ENCODE measurements around the gene NHEJ1. TPM values are rescaled to one million over a fixed set of nuclear protein-coding genes. Genes with fewer than 3 reads are reported as not detected.

The NHEJ1 gene
- polyA plus RNA-seq, 3 donors: 12.6 to 20.9 (median 20.3) TPM

DNA sequence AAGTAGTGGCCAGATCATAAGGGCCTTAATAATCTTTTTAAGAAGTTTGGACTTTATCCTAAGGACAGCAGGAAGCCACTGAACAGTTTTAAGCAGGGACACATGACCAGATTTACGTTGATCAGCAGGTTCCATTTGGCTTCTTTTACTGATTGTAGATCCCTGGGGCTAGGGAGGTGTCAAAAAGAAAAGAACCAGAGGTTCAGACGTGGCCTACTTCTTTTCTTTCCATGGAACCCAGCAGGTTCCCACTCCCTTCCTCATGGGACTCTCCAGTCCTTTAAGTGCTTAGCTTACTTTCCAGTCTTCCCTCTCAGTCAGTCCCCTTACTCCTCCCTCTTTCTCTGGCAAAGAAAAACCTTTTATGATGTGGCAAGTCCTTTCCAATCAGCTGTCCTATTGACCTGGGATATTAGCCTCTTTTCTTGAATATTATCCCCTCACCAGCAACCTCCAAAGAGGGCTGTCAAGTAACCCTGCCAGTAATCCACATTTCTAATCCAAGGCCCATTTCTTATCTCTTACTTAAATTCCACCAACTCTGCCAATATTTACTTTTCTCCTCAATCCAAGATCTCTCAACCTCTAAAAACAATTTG lies 33.5 kb downstream of the NHEJ1 start:
- Mint-ChIP-seq H3K9me3 (peaks cover 0 to 2% (median 0%) of the 10 kb centered on the region in 7 donors), H3K4me3 (no peak overlapping the region), H3K36me3 (peaks cover 15 to 26% of the 10 kb centered on the region in 2 donors), H3K27ac (no peak overlapping the region), H3K27me3 (ENCODE audit: low read depth in 3 of 3) (peaks cover 0 to 2% (median 1%) of the 10 kb centered on the region in 3 donors), H3K4me1 (peaks cover 9% of the 10 kb centered on the region)
- H3K4me3 ChIP-seq (replicated peaks in 1 of 3; ENCODE audit: low read depth in 2 of 3, low read length in 3 of 3): no peak overlapping the region
- intact Hi-C loops (cut with micrococcal nuclease): no loop called here
- DNase-seq: no peak
- no peaks in the 10 kb centered on the region for H3K79me2 ChIP-seq (ENCODE audit: insufficient read depth, low read length)
- H2AFZ ChIP-seq (ENCODE audit: insufficient read depth, low read depth, low read length, poor library complexity, severe bottlenecking): no peak overlapping the region
- no peaks in the 10 kb centered on the region for H3K4me1 ChIP-seq (ENCODE audit: control insufficient read depth in 1 of 2, insufficient read depth in 2 of 2, low read length in 2 of 2)
- H4K20me1 ChIP-seq (ENCODE audit: insufficient read depth, low read length): peaks cover 38% of the 10 kb centered on the region
- no peaks in the 10 kb centered on the region for H3K36me3 ChIP-seq (replicated peaks in 1 of 2; ENCODE audit: control insufficient read depth in 1 of 2, insufficient read depth in 2 of 2, low read length in 2 of 2)
- WGBS (ENCODE audit: insufficient coverage): 71% methylated on average over 1 of the region's 2 CpGs
- no peak overlapping the region for H3K9ac ChIP-seq (ENCODE audit: insufficient read depth, low read length, poor library complexity, severe bottlenecking)
- no peaks in the 10 kb centered on the region for H3K9me3 ChIP-seq (replicated peaks in 1 of 2; ENCODE audit: control insufficient read depth in 1 of 2, insufficient read depth in 1 of 2, low read length in 2 of 2)
- H3K27me3 ChIP-seq (ENCODE audit: control insufficient read depth in 2 of 2, insufficient read depth in 2 of 2, low read length in 2 of 2): no peaks in the 10 kb centered on the region
- no peak overlapping the region for H3K27ac ChIP-seq (ENCODE audit: low read depth in 1 of 2, low read length in 2 of 2)
- TF ChIP-seq, protein P1, sequence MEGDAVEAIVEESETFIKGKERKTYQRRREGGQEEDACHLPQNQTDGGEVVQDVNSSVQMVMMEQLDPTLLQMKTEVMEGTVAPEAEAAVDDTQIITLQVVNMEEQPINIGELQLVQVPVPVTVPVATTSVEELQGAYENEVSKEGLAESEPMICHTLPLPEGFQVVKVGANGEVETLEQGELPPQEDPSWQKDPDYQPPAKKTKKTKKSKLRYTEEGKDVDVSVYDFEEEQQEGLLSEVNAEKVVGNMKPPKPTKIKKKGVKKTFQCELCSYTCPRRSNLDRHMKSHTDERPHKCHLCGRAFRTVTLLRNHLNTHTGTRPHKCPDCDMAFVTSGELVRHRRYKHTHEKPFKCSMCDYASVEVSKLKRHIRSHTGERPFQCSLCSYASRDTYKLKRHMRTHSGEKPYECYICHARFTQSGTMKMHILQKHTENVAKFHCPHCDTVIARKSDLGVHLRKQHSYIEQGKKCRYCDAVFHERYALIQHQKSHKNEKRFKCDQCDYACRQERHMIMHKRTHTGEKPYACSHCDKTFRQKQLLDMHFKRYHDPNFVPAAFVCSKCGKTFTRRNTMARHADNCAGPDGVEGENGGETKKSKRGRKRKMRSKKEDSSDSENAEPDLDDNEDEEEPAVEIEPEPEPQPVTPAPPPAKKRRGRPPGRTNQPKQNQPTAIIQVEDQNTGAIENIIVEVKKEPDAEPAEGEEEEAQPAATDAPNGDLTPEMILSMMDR (IDR thresholded peaks at IDR 0.05): no peak
- H3K4me2 ChIP-seq (replicated peaks; ENCODE audit: extremely low read depth, low read length, poor library complexity, severe bottlenecking): no peak overlapping the region

DNA sequence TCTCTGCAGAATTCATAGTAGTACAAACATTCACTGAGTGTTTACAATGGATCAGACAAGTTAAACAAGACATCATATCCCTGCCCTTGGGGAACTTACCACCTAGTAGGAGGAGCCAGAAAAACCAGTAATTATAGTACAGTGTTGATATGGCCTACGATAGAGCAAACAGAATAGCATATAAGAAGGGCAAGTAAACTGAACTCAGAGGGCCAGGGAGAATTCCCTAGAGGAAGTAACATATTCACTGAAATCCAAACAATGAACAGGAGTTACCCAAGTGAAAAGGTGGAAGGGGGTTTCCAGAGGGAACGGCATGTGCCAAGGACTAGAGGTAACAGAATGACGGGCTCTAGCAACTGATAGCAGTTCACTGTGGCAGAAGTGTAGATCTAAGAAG lies 34.1 kb downstream of the NHEJ1 start:
- Mint-ChIP-seq H3K27me3 (ENCODE audit: low read depth in 3 of 3) (peaks cover 0 to 2% (median 1%) of the 10 kb centered on the region in 3 donors), H3K4me1 (peaks cover 9% of the 10 kb centered on the region), H3K27ac (peak overlapping the region in 1 of 7 donors; percentile 5), H3K36me3 (peaks cover 15 to 26% of the 10 kb centered on the region in 2 donors), H3K4me3 (no peak overlapping the region), H3K9me3 (peaks cover 0 to 2% (median 0%) of the 10 kb centered on the region in 7 donors)
- 96% methylated on average over 2 of the region's 3 CpGs for WGBS (ENCODE audit: insufficient coverage)
- H3K9ac ChIP-seq (ENCODE audit: insufficient read depth, low read length, poor library complexity, severe bottlenecking): no peak overlapping the region
- H3K27me3 ChIP-seq (ENCODE audit: control insufficient read depth in 2 of 2, insufficient read depth in 2 of 2, low read length in 2 of 2): no peaks in the 10 kb centered on the region
- DNase-seq: no peak
- TF ChIP-seq, protein P1 (IDR thresholded peaks at IDR 0.05): no peak
- no peaks in the 10 kb centered on the region for H3K4me1 ChIP-seq (ENCODE audit: control insufficient read depth in 1 of 2, insufficient read depth in 2 of 2, low read length in 2 of 2)
- H3K4me3 ChIP-seq (replicated peaks in 1 of 3; ENCODE audit: low read depth in 2 of 3, low read length in 3 of 3): no peak overlapping the region
- peaks cover 38% of the 10 kb centered on the region for H4K20me1 ChIP-seq (ENCODE audit: insufficient read depth, low read length)
- H3K27ac ChIP-seq (ENCODE audit: low read depth in 1 of 2, low read length in 2 of 2): no peak overlapping the region
- H2AFZ ChIP-seq (ENCODE audit: insufficient read depth, low read depth, low read length, poor library complexity, severe bottlenecking): no peak overlapping the region
- intact Hi-C loops (cut with micrococcal nuclease): no loop called here
- H3K79me2 ChIP-seq (ENCODE audit: insufficient read depth, low read length): no peaks in the 10 kb centered on the region
- H3K9me3 ChIP-seq (replicated peaks in 1 of 2; ENCODE audit: control insufficient read depth in 1 of 2, insufficient read depth in 1 of 2, low read length in 2 of 2): no peaks in the 10 kb centered on the region
- H3K4me2 ChIP-seq (replicated peaks; ENCODE audit: extremely low read depth, low read length, poor library complexity, severe bottlenecking): no peak overlapping the region
- H3K36me3 ChIP-seq (replicated peaks in 1 of 2; ENCODE audit: control insufficient read depth in 1 of 2, insufficient read depth in 2 of 2, low read length in 2 of 2): no peaks in the 10 kb centered on the region
